Measurements from ENCODE around the gene FA2H.
"Not testable (repeated sequence)": the region's sequence is repeated elsewhere in the genome, so short reads cannot be mapped to it uniquely, and the experiment has no call there.

- not testable (repeated sequence) for TF ChIP-seq CTCF, EZH2 (IDR thresholded peaks at IDR 0.05)
These were observed 105.7 kb downstream of the FA2H start for GRCh38 chr16:74668877-74669276.
